ENCODE results near the gene SPATA25. TPM values are rescaled to one million over a fixed set of nuclear protein-coding genes. Genes with fewer than 3 reads are reported as not detected.
A peak's percentile ranks its signal among the peaks of the same experiment; 100 is the strongest.

Gene SPATA25
- total and polyA plus RNA-seq, 2 experiments from 2014 or later = 0.41 to 5.6 TPM

DNA sequence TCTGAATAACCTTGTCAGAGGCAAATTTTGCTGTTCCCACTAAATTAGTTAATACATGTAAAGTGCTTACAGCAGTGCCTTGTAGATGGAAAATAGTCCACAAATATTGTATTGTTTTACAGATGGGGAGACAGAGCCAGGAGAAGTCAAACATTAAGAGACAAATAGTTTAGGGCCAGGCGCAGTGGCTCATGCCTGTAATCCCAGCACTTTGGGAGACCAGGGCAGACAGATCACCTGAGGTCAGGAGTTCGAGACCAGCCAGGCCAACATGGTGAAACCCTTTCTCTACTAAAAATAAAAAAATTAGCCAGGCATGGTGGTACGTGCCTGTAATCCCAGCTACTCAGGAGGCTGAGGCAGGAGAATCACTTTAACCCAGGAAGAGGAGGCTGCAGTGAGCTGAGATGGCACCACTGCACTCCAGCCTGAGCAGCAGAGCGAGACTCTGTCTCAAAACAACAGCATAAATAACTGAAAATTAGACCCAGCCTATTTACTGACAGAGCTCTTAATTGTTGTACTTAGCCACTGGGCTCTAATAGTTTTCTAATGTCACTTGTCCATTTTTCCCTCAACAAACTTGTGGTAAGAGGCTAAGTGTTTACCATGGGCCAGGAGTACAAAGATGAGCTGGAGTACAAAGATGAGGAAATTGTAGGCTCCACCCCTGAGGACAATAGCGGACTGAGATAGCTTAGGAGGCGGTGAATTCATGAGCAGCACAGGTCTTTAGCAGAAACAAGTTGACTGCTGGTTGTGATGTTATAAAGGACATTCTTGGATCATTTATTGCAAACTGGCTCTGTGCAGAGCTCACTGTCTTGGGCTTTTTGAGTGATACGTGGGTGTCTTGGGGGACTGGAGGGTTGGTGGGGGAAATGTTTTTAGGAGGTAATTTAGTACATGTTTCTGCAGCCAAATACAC lies 23.6 kb downstream of the SPATA25 start:
- TF ChIP-seq EZH2 (IDR thresholded peaks at IDR 0.05; ENCODE audit: borderline replicate concordance) (no peak), EZH2phosphoT487 (IDR thresholded peaks at IDR 0.05; ENCODE audit: low read depth, severe bottlenecking, unreplicated experiment) (no peak)
- peaks cover 5% of the 10 kb centered on the region for H3K4me1 ChIP-seq (ENCODE audit: insufficient read depth)

DNA sequence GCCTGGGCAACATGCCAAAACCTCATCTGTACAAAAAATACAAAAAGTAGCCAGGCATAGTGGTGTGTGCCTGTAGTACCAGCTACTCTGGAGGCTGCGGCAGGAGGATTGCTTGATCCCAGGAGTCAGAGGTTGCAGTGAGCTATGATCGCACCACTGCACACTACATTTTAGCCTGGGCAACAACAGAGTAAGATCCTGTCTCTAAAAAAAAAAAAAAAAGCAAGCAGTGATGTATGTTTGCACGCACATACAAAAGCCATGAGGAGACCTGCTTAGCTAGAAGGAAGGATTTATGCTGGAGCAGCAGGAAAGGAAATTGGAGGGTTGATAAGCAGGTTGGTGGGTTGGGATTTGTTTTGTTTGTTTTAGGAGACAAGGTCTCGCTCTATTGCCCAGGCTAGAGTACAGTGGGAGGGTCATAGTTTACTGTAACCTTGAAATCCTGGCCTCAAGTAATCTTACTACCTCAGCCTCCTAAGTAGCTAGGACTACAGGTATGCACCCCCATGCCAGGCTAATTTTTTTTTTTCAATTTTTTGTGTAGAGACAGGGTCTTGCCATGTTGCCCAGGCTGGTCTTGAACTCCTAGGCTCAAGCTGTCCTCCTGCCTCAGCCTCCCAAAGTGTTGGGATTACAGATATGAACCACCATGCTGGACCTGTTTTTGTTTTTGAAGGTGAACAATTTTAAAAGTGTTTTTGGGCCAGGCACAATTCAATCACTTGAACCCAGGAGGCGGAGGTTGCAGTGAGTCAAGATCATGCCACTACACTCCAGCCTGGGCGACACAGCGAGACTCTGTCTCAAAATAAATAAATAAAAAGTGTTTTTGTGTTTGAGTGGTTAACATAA lies 26.0 kb downstream of the SPATA25 start:
- peaks cover 12% of the 10 kb centered on the region for H3K4me1 ChIP-seq (ENCODE audit: insufficient read depth)
- peaks cover 38% of the 10 kb centered on the region for H3K79me2 ChIP-seq
- H2AFZ ChIP-seq = no peak overlapping the region
- DNase-seq (ENCODE audit: low spot score) = no peak
- no peak overlapping the region for H3K4me3 ChIP-seq
- TF ChIP-seq, protein P1, sequence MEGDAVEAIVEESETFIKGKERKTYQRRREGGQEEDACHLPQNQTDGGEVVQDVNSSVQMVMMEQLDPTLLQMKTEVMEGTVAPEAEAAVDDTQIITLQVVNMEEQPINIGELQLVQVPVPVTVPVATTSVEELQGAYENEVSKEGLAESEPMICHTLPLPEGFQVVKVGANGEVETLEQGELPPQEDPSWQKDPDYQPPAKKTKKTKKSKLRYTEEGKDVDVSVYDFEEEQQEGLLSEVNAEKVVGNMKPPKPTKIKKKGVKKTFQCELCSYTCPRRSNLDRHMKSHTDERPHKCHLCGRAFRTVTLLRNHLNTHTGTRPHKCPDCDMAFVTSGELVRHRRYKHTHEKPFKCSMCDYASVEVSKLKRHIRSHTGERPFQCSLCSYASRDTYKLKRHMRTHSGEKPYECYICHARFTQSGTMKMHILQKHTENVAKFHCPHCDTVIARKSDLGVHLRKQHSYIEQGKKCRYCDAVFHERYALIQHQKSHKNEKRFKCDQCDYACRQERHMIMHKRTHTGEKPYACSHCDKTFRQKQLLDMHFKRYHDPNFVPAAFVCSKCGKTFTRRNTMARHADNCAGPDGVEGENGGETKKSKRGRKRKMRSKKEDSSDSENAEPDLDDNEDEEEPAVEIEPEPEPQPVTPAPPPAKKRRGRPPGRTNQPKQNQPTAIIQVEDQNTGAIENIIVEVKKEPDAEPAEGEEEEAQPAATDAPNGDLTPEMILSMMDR (IDR thresholded peaks at IDR 0.05; ENCODE audit: poor library complexity) = no peak
- no peak for TF ChIP-seq EZH2phosphoT487 (IDR thresholded peaks at IDR 0.05; ENCODE audit: low read depth, severe bottlenecking, unreplicated experiment)
- no peaks in the 10 kb centered on the region for H3K36me3 ChIP-seq (replicated peaks; ENCODE audit: insufficient read depth, low read depth)
- H3K4me2 ChIP-seq = no peak overlapping the region
- 84% methylated on average over 7 of the region's 7 CpGs for WGBS (ENCODE audit: low lambda C conversion rate, missing lambda C conversion rate)
- no peaks in the 10 kb centered on the region for H3K9me3 ChIP-seq (ENCODE audit: low read depth)
- no peaks in the 10 kb centered on the region for H4K20me1 ChIP-seq (ENCODE audit: insufficient read depth, poor library complexity, severe bottlenecking)
- H3K9me2 ChIP-seq (replicated peaks; ENCODE audit: insufficient read depth) = no peaks in the 10 kb centered on the region
- H3K27me3 ChIP-seq = no peaks in the 10 kb centered on the region
- H3K27ac ChIP-seq = peak overlapping the region; percentile 38

More for the DNA sequence above, 23.6 kb downstream of the SPATA25 start:
- Histone ChIP-seq H3K4me2 (no peak overlapping the region), H3K36me3 (replicated peaks; ENCODE audit: insufficient read depth, low read depth) (no peaks in the 10 kb centered on the region), H3K9me2 (replicated peaks; ENCODE audit: insufficient read depth) (no peaks in the 10 kb centered on the region), H2AFZ (no peak overlapping the region), H3K9me3 (ENCODE audit: low read depth) (no peaks in the 10 kb centered on the region), H4K20me1 (ENCODE audit: insufficient read depth, poor library complexity, severe bottlenecking) (no peaks in the 10 kb centered on the region), H3K4me3 (no peak overlapping the region), H3K27ac (no peak overlapping the region), H3K79me2 (peaks cover 25% of the 10 kb centered on the region), H3K27me3 (no peaks in the 10 kb centered on the region)
- 86% methylated on average over 7 of the region's 7 CpGs for WGBS (ENCODE audit: low lambda C conversion rate, missing lambda C conversion rate)
- peak; percentile 46 for DNase-seq (ENCODE audit: low spot score)

DNA sequence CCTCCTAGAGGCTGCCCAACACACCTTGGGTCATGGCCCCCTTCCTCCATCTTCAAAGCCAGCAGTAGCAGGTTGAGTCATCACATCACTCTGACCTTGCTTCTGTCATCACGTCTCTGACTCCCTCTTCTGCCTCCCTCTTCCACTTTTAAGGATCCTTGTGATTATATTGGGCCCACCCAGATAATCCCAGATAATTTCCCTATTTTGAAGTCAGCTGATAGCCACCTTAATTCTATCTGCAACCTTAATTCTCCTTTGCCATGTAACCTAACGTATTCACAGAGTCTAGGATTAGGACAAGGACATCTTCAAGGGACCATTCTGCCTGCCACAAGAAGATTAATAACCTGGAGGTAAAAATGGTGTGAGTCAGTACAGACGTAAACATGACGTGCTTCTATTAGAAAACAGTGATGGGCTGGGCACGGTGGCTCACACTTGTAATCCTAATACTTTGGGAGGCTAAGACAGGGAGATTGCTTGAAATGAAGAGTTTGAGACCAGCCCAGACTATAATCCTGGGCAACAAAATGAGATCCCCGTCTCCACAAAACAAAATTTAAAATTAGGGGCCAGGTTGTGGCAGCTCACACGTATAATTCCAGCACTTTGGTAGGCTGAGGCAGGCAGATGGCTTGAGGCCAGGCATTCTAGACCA lies 26.7 kb downstream of the SPATA25 start:
- Histone ChIP-seq H4K20me1 (ENCODE audit: insufficient read depth, poor library complexity, severe bottlenecking) (no peaks in the 10 kb centered on the region), H3K27me3 (no peaks in the 10 kb centered on the region), H2AFZ (no peak overlapping the region), H3K79me2 (peaks cover 46% of the 10 kb centered on the region), H3K27ac (peak overlapping the region; percentile 38), H3K4me1 (ENCODE audit: insufficient read depth) (peaks cover 19% of the 10 kb centered on the region), H3K9me3 (ENCODE audit: low read depth) (no peaks in the 10 kb centered on the region), H3K9me2 (replicated peaks; ENCODE audit: insufficient read depth) (no peaks in the 10 kb centered on the region), H3K4me2 (no peak overlapping the region), H3K4me3 (no peak overlapping the region), H3K36me3 (replicated peaks; ENCODE audit: insufficient read depth, low read depth) (no peaks in the 10 kb centered on the region)
- TF ChIP-seq EZH2 (IDR thresholded peaks at IDR 0.05; ENCODE audit: borderline replicate concordance) (no peak), EZH2phosphoT487 (IDR thresholded peaks at IDR 0.05; ENCODE audit: low read depth, severe bottlenecking, unreplicated experiment) (no peak)
- TF ChIP-seq, protein P1 (IDR thresholded peaks at IDR 0.05; ENCODE audit: poor library complexity) = no peak
- WGBS (ENCODE audit: low lambda C conversion rate, missing lambda C conversion rate) = 71% methylated on average over 7 of the region's 7 CpGs
- DNase-seq (ENCODE audit: low spot score) = no peak
